Measurements from ENCODE around the gene MAP2K6.

MAP2K6 gene

GRCh38 chr17:69539781-69540319, 125.4 kb downstream of the MAP2K6 start:
- no peak for DNase-seq

DNA sequence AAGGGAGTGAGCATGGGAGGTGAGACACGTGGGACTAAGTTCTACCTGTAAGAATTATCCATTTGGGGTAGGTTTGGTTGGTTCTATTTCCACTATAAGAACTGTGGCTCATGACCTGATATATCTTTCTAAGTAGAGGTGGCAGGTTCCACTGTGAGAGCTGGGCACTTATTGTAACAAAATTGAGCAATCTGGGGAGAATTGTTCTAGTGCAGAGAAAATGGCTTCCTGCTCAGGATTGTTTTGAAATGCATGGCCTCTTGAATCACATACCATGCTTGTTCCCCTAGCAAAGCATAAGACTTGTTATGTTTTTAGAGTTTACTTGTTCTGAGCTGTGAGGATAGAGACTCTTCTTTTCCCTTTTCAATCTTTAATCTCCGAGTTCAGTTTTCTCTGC, 125.9 kb downstream of the MAP2K6 start:
- DNase-seq = no peak

DNA sequence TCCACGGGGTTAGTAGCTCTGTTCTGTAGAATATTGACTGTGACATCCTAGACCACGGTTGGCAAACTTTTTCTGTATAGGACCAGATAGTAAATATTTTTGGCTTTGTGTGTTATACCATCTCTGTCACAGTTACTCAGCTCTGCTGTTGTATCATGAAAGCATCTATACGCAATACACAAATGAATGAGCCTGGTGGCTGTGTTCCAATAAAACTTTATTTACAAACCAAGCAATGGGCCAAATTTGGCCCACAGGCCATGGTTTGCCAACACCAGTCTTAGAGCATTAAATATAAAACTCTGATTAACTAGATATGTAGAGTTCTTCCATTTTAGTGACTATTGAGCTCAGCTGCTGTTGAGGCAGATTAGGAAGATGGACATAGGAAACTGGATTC, 132.7 kb downstream of the MAP2K6 start:
- no peak for DNase-seq

DNA sequence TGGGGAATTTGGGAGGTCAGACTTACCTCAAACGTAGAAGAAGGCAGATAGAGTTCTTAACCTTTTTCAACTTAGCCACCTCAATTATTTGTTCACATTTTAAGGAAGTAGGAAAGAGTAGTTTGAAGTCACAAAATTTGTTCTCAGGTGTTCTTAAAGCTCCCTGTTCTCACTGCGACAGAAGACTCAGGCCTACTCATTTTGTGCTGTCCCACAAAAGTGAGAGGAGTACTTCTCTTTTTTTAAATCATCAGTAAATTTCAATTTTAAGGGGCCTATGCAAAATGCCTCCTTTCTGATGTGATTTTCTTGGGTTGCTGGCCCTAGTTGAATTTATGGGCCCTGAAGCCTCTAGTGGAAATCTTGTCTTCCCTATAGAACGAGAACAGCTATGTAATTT, 133.4 kb downstream of the MAP2K6 start:
- no peak for DNase-seq

DNA sequence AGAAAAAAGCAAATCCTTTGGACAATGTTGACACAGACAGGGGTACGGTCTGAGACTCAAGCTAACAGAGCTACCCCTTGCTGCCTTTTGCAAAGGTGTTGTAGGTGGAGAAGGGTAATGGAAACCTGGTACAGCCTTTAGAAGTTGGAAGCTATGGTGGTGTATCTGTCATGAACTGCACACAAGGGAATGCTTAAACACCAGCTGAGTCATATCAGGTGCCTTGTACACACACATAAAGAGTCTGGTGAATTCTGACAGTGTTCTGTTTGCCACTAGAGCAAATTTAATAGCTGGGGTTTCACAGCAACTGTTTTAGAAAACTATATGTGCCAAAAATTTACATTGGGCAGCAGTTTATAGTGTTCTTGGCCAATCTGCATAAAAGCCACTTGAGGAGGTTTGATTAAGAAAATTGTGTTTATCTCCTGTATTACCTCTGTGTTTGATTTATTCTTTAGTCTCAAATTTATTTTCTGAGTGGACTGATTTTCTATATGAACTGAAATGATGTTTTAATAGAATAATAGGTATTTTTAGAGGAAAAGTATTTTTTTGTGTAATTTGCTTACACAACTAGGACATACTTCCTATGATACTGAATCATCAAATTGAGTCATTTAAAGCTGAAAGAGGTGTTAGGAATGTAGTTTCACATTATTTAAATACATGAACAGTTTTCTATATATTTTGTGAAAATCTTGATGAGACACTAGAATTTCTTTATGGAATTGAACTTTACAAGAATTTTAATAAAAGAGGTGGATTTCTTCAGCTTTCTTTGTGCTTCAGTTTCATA, 136.9 kb downstream of the MAP2K6 start:
- no peak for DNase-seq

DNA sequence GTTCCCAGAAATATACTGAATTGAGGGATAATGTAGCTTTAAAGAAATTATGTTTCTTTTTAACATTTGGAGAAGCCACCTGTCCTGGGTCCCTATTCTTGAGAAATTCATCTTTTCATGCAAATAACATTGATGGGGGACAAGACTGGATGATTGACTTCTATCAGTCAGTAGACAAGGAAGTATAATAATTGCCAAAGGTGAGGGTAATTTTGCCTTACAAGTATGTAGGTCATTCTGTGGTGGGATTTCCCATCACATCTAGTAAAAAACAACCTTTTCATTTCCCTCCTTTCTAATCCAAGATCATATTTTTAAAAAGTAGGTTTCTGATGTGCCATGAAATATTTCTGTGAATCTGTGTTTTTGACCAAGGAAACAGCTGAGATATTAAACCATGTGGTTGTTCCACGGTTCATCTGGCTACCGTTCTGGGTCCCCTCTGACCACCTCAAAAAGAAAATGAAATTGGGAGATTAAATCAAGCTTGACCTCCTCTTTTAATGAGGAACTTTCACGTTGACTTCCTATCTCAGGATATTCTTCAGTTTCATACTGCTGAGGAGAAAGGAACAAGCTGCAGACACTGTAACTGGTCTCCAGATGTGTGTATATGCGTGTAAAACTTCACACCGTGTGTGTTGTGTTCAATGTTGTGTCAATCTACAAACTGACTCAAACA, 138.6 kb downstream of the MAP2K6 start:
- no peak for DNase-seq

- DNase-seq = no peak
These were observed 140.6 kb downstream of the MAP2K6 start for GRCh38 chr17:69555056-69555455.

DNA sequence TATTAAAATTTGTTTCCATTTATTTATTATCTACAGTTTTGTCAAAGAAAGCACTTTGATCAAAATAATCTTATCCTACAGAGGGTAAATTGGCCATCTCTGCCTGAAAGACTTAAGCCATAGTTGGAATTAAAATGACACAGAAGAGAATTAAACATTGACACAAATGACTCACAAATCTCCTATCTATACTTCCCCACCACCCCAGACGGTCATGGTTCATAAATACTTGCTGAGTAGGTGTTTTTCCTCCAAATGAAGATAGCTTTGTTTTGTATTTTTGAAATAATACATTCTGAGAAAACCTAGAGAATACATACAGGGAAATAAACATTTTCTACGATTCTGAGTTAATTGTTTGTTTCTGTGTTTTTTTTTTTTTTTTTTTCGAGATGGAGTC, 142.8 kb downstream of the MAP2K6 start:
- no peak for DNase-seq

GRCh38 chr17:69558796-69559195, 144.3 kb downstream of the MAP2K6 start:
- DNase-seq = no peak

DNA sequence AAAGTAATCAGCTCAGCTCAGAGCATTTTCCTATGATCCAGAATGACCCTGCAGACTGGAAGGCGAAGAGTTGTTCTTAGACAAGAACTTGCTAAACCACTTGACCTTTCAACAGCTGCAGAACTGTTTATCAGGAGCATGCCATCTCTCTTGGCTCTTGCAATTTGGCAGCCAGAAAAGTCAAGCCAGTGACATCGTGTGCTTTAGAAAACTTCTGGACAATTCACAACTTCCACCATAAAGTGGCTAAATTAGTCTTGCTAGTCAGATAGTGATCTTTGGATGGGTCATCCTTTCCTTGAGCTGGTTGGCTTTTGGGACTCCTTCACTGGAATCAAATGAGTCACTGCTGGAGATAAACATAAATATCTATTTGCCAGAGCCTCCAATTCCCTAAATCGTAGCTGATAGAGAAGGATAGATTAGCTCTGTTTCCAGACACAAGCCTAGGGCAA, 146.5 kb downstream of the MAP2K6 start:
- DNase-seq = no peak

GRCh38 chr17:69561462-69561861, 147.0 kb downstream of the MAP2K6 start:
- no peak for DNase-seq

GRCh38 chr17:69565447-69565846, 150.9 kb downstream of the MAP2K6 start:
- no peak for DNase-seq

GRCh38 chr17:69567130-69567529, 152.6 kb downstream of the MAP2K6 start:
- no peak for DNase-seq

DNA sequence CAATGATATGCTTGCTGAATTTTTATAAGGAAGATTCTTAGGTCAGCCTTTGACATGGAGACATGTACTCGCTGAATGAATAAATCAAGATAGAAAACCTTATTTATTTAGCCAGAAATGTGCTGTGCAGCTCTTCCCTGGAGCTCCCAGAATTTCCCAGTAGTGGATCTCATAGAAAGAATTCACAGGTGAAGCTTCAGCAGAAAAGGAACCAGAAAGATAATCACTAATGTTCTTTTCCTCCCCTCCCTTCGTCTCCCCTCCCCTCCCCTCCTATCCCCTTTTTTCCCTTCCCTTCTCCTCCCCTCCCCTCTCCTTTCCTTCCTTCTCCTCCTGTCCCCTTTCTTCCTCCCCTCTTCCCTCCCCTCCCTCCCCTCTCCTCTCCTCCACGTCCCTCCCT, 158.2 kb downstream of the MAP2K6 start:
- DNase-seq = no peak

DNA sequence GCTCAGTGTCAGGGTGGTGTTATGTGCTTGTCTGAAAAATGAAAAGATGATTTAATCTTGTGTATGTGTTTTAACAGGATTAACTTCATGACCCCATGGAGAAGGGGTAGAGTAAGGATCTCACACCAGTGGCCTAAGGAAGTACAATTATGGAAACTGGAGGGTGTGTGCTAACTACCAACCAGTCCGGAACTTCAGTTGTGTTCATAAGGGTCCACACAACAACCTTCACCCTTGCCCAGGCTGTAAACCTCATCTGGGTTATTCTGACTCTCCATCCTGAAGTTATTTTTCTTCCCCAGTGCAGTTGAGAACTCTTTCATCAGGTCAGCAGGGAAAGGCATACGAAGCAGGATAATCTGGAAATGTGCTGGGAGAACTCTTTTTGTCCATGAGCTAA, 158.9 kb downstream of the MAP2K6 start:
- no peak for DNase-seq

DNA sequence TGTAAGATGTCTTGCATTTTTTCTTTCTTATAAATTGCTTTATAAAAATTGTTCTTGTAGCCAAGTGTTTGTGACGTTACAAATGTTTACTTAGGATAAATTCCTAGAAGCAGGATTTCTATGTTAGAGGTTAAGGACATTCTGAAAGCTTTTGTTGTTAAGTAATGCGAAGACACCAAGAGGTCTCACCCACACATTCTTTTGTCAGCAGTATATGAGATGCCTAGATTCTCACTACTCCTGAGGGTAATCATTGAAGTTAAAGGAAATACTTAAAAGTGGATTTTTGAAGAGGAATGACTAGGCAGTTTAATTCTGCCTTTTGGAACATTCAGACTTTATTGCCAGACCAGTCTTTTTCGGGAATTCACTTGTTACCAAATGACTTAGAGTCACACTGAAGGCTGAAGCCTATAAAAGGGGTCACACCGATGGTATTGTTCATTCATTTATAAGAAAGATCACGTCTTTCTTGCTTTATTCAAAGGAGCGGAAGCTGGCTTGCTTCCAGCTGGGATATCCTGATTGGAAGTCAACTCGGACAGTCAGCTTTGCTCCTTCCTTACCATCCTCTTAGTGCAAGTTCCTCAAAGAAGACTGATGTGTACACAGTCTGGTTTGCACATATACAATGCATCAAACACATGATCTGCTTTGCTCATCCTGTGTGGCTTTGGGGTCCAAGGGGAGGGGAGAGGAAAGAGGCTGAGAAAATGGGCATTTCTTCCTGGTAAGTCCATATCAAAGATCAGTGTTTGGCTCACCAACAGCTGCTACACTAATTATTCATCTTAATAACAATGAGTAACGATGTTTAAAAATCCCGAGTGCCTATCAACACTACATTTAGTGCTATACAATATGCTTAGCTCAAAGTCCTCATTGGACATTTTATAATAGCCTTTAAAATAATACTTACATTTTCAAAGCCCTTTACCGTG, 160.0 kb downstream of the MAP2K6 start:
- DNase-seq = no peak

- DNase-seq = peak in 1 of 2 experiments; percentile 58
These were observed 160.9 kb downstream of the MAP2K6 start for GRCh38 chr17:69575346-69575761.

- no peak for DNase-seq
These were observed 162.6 kb downstream of the MAP2K6 start for GRCh38 chr17:69577098-69577497.

DNA sequence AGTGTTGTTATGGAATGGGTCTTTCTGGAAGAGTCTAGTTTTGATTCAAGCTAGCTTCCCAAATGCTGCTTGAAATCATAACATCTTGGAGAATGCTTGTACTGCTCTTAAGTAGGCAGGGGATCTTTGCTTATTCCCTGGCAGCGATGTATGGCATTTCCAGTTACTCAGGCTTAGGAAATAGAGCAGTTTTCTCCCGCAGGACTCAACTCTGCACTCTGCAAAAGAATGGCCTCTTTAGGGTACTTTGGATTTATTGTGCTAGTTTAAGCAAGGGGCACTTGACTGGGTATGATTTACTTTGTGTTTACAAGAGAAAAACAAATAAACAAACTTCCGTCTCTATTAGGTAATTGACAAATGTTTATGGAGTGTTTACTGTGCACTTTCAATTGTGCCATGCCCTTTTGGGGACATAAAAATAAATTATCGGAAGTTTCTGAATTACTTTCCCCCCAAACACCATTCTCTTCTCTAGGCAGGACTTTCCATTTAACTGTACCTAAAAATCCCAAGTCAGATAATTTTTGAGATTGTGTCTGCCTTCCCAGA, 164.0 kb downstream of the MAP2K6 start:
- DNase-seq = no peak

GRCh38 chr17:69579961-69580677, 165.6 kb downstream of the MAP2K6 start:
- no peak for DNase-seq

GRCh38 chr17:69581061-69581961, 166.8 kb downstream of the MAP2K6 start:
- DNase-seq = no peak
